ENCODE data around the gene PITPNB. TPM values are rescaled to one million over a fixed set of nuclear protein-coding genes. Genes with fewer than 3 reads are reported as not detected.

The PITPNB gene
- total and polyA plus RNA-seq, 2 of the 13 experiments (the other 11 are each of a cell fraction or from before 2014, with no cell fraction given) = 17.0 to 30.1 TPM

- no peak for FAIRE-seq
- no TSS peak for BruUV-seq (replicated peaks)
- TF ChIP-seq ZBTB39 (CRISPR knock-in tag; IDR thresholded peaks at IDR 0.05) = no peak
- no peak for TF ChIP-seq ZNF326 (CRISPR knock-in tag; IDR thresholded peaks at IDR 0.05; ENCODE audit: borderline replicate concordance)
- TF ChIP-seq BCLAF1 (IDR thresholded peaks at IDR 0.05) = no peak
- no peak for TF ChIP-seq REST (IDR thresholded peaks at IDR 0.05; ENCODE audit: borderline replicate concordance in 1 of 2, low read depth in 1 of 2, low read length in 2 of 2)
- no peak for TF ChIP-seq SALL2 (CRISPR knock-in tag; IDR thresholded peaks at IDR 0.05)
- TF ChIP-seq RNF219 (CRISPR knock-in tag; IDR thresholded peaks at IDR 0.05) = no peak
- TF ChIP-seq RFX1 (IDR thresholded peaks at IDR 0.05) = no peak
- TF ChIP-seq MXI1 (IDR thresholded peaks at IDR 0.05; ENCODE audit: borderline replicate concordance, low read depth, low read length) = no peak
- no peak for TF ChIP-seq ZNF256 (CRISPR knock-in tag; conservative IDR thresholded peaks at IDR 0.05)
- no peak for TF ChIP-seq ETS1 (CRISPR knock-in tag; IDR thresholded peaks at IDR 0.05)
- TF ChIP-seq TAF1 (CRISPR knock-in tag; IDR thresholded peaks at IDR 0.05) = no peak
- TF ChIP-seq ZNF3 (CRISPR knock-in tag; IDR thresholded peaks at IDR 0.05) = no peak
- TF ChIP-seq ZNF672 (CRISPR knock-in tag; IDR thresholded peaks at IDR 0.05) = no peak
Observed at GRCh38 chr22:27846910-27847309, 72.1 kb downstream of the PITPNB start.

More at GRCh38 chr22:27846910-27847309, 72.1 kb downstream of the PITPNB start:
- Histone ChIP-seq H3K79me2 (ENCODE audit: insufficient read depth, low read length) (no peaks in the 10 kb centered on the region), H3K27ac (ENCODE audit: extremely low read length, insufficient read depth, low read length) (no peak overlapping the region), H3K27me3 (ENCODE audit: control insufficient read depth in 1 of 2, insufficient read depth in 2 of 2, low read length in 2 of 2) (no peaks in the 10 kb centered on the region), H4K20me1 (ENCODE audit: insufficient read depth, low read length) (no peaks in the 10 kb centered on the region; the same call in 1 of the 2 replicates), H3K9ac (ENCODE audit: insufficient read depth, low read depth, low read length) (no peak overlapping the region), H3K4me3 (replicated peaks in 1 of 3; ENCODE audit: insufficient read depth in 1 of 3, low read depth in 2 of 3, low read length in 3 of 3) (no peak overlapping the region), H3K4me2 (ENCODE audit: low read depth, low read length) (no peak overlapping the region), H2AFZ (ENCODE audit: low read length) (no peak overlapping the region), H3K36me3 (replicated peaks in 1 of 2; ENCODE audit: control insufficient read depth in 1 of 2, insufficient read depth in 2 of 2, low read length in 2 of 2) (peaks cover 1 to 22% of the 10 kb centered on the region in 2 experiments; a peak in 4 of 5 replicates), H3K4me1 (ENCODE audit: insufficient read depth, low read length) (peaks cover 27% of the 10 kb centered on the region), H3K9me3 (ENCODE audit: low read length) (no peaks in the 10 kb centered on the region)
- WGBS (ENCODE audit: low lambda C conversion rate) = 99% methylated on average over 9 of the region's 9 CpGs
- in situ Hi-C loops (cut with HindIII; ENCODE audit: extremely low pct_ligation_motif_present, low pct_unique_long_range_greater_than_20kb) (loop anchor here (10.0 kb wide), 1 partner anchor 58 kb away; no protein-coding TSS in a partner anchor), intact Hi-C loops (cut with micrococcal nuclease; ENCODE audit: unreplicated experiment) (no loop called here)
- POLR2A ChIA-PET = no interaction called here
- DNase-seq (ENCODE audit: low spot score) = no peak
- CTCF ChIA-PET (ENCODE audit: low intra/inter-chr PET ratio, low total read pairs) = no interaction called here
- ATAC-seq = no peak
